NCI-H524 treated with DMSO at 0.1 percent for 48 hours (cell line): ENCODE measurements around the gene MAP4K1.
"Not testable (repeated sequence)": the region's sequence is repeated elsewhere in the genome, so short reads cannot be mapped to it uniquely, and the experiment has no call there.

Source experiments
- DNase-seq: peaks from one replicate; lab custom pipeline; 2025; lab: John Stamatoyannopoulos, UW

The MAP4K1 gene

GRCh38 chr19:38569368-38569983 lies 48.3 kb downstream of the MAP4K1 start:
- no peak for DNase-seq

GRCh38 chr19:38565691-38566105 lies 52.1 kb downstream of the MAP4K1 start:
- DNase-seq = no peak

GRCh38 chr19:38564981-38565690 lies 52.6 kb downstream of the MAP4K1 start:
- DNase-seq = no peak

- no peak for DNase-seq
These were observed 54.3 kb downstream of the MAP4K1 start for GRCh38 chr19:38563475-38563874.

- DNase-seq = no peak
These were observed 55.7 kb downstream of the MAP4K1 start for GRCh38 chr19:38562096-38562495.

- DNase-seq = no peak
These were observed 56.1 kb downstream of the MAP4K1 start for GRCh38 chr19:38561658-38562057.

- DNase-seq = no peak
These were observed 56.6 kb downstream of the MAP4K1 start for GRCh38 chr19:38561053-38561606.

GRCh38 chr19:38559428-38560401 lies 58.0 kb downstream of the MAP4K1 start:
- DNase-seq = no peak

- DNase-seq = not testable (repeated sequence)
These were observed 58.8 kb downstream of the MAP4K1 start for GRCh38 chr19:38558933-38559332.

- no peak for DNase-seq
These were observed 60.5 kb downstream of the MAP4K1 start for GRCh38 chr19:38557205-38557799.

- no peak for DNase-seq
These were observed 61.1 kb downstream of the MAP4K1 start for GRCh38 chr19:38556521-38557174.

GRCh38 chr19:38555200-38555599 lies 62.6 kb downstream of the MAP4K1 start:
- no peak for DNase-seq

GRCh38 chr19:38554676-38555141 lies 63.0 kb downstream of the MAP4K1 start:
- no peak for DNase-seq

- DNase-seq = not testable (repeated sequence)
These were observed 64.5 kb downstream of the MAP4K1 start for GRCh38 chr19:38553239-38553638.

GRCh38 chr19:38551450-38551813 lies 66.3 kb downstream of the MAP4K1 start:
- DNase-seq = no peak

- no peak for DNase-seq
These were observed 67.4 kb downstream of the MAP4K1 start for GRCh38 chr19:38550376-38550775.

- DNase-seq = no peak
These were observed 67.8 kb downstream of the MAP4K1 start for GRCh38 chr19:38549942-38550341.

GRCh38 chr19:38549061-38549460 lies 68.7 kb downstream of the MAP4K1 start:
- no peak for DNase-seq

GRCh38 chr19:38547421-38547820 lies 70.3 kb downstream of the MAP4K1 start:
- DNase-seq = no peak

GRCh38 chr19:38545596-38545995 lies 72.2 kb downstream of the MAP4K1 start:
- DNase-seq = no peak
